Natural killer cell (primary cell): ENCODE data around the gene NAXE. TPM values are rescaled to one million over a fixed set of nuclear protein-coding genes. Genes with fewer than 3 reads are reported as not detected.

ENCODE experiments used
- ATAC-seq, 3 donors: fragments of 150-1000 bp in 2 of 3; fragments of 200-7000 bp in 1 of 3; cut with Tn5 transposase; 1 replicate in 1 of 3; 2 replicates in 2 of 3; pipeline ENCODE4 v1.10.0; 2021; ENCODE audit warnings: mild to moderate bottlenecking in 2 of 3, moderate library complexity in 2 of 3
- DNase-seq, 2 donors: peaks; one replicate each; pipeline versions ENCODE4 v3.0.0 to v3.0.0-alpha.2; 2013 to 2021; ENCODE audit warnings: mixed read lengths in 1 of 2
- H3K27ac ChIP-seq: one replicate; pipeline ENCODE4 v1.5.1; 2013; ENCODE audit warnings: mild to moderate bottlenecking, low read length
- H3K27me3 ChIP-seq: one replicate; pipeline ENCODE4 v1.6.1; 2013; ENCODE audit warnings: low read length; ENCODE audit not compliant: control insufficient read depth, insufficient read depth
- H3K36me3 ChIP-seq: one replicate; pipeline ENCODE4 v1.6.1; 2013; ENCODE audit warnings: low read length; ENCODE audit not compliant: control insufficient read depth, insufficient read depth
- H3K4me1 ChIP-seq: one replicate; pipeline ENCODE4 v1.6.1; 2013; ENCODE audit warnings: low read length; ENCODE audit not compliant: control insufficient read depth, insufficient read depth
- H3K4me3 ChIP-seq: one replicate; pipeline ENCODE4 v1.5.1; 2013; ENCODE audit warnings: low read length
- H3K9me3 ChIP-seq: one replicate; pipeline ENCODE4 v1.6.1; 2013; ENCODE audit warnings: low read length; ENCODE audit not compliant: control insufficient read depth, insufficient read depth
- H3K27ac Mint-ChIP-seq, 2 donors: one replicate each; pipeline ENCODE4 v1.8.0; 2022; ENCODE audit warnings: mild to moderate bottlenecking in 2 of 2, mixed read lengths in 2 of 2, moderate library complexity in 1 of 2
- H3K27me3 Mint-ChIP-seq, 2 donors: one replicate each; pipeline ENCODE4 v1.8.0; 2022; ENCODE audit warnings: low read depth in 2 of 2, mixed read lengths in 2 of 2
- H3K36me3 Mint-ChIP-seq: one replicate; pipeline ENCODE4 v1.8.0; 2022; ENCODE audit warnings: mixed read lengths
- H3K4me1 Mint-ChIP-seq, 2 donors: one replicate each; pipeline ENCODE4 v1.8.0; 2022; ENCODE audit warnings: mixed read lengths in 2 of 2
- H3K4me3 Mint-ChIP-seq: one replicate; pipeline ENCODE4 v1.8.0; 2022; ENCODE audit warnings: mild to moderate bottlenecking, moderate library complexity, mixed read lengths
- H3K9me3 Mint-ChIP-seq, 2 donors: one replicate each; pipeline ENCODE4 v1.8.0; 2022; ENCODE audit warnings: mixed read lengths in 2 of 2
- CTCF ChIP-seq: fragments of 200-600 bp; IDR thresholded peaks from one replicate; pipeline ENCODE4 v1.8.0; 2022; ENCODE audit warnings: antibody characterized with exemption
- WGBS: methylation state at CpG from one replicate; pipeline ENCODE4 v1.1.7; 2013; ENCODE audit warnings: missing lambda C conversion rate; ENCODE audit not compliant: insufficient coverage; 5-methylcytosine and 5-hydroxymethylcytosine counted together
- intact Hi-C: fragments of 100-400 bp; cut with micrococcal nuclease; formaldehyde crosslinking; loops from one replicate; pipeline ENCODE4 v1.14.2; 2022
- total RNA-seq, 4 donors: library from RNA; stranded (reverse); fragments of 120-200 nt in 1 of 4; gene quantifications; one replicate each; pipeline versions ENCODE4 v1.2.3 to v1.2.4, GENCODE V29; 2013 to 2022

NAXE gene
- total RNA-seq, 3 donors from 2014 or later (not counting 1 experiment from before 2014, with no cell fraction given): 32.6 to 52.5 (median 36.6) TPM

- intact Hi-C loops: no loop called here
- DNase-seq: no peak
Observed at GRCh38 chr1:156549831-156550230, 41.7 kb upstream of the NAXE start.

GRCh38 chr1:156550346-156550745, 41.2 kb upstream of the NAXE start:
- H3K27me3 ChIP-seq: no peaks in the 10 kb centered on the region
- H3K27ac Mint-ChIP-seq: no peak overlapping the region
- no peak overlapping the region for H3K27ac ChIP-seq
- H3K4me3 ChIP-seq: no peak overlapping the region
- H3K36me3 ChIP-seq: no peaks in the 10 kb centered on the region
- intact Hi-C loops: no loop called here
- ATAC-seq (no peak), DNase-seq (no peak)
- H3K36me3 Mint-ChIP-seq: no peaks in the 10 kb centered on the region
- no peak for TF ChIP-seq CTCF
- no peaks in the 10 kb centered on the region for H3K9me3 Mint-ChIP-seq
- H3K4me3 Mint-ChIP-seq: no peak overlapping the region
- H3K4me1 Mint-ChIP-seq: peaks cover 0 to 5% of the 10 kb centered on the region in 2 donors
- no peaks in the 10 kb centered on the region for H3K27me3 Mint-ChIP-seq
- 85% methylated on average over 5 of the region's 5 CpGs for WGBS
- H3K4me1 ChIP-seq: peaks cover 25% of the 10 kb centered on the region
- no peaks in the 10 kb centered on the region for H3K9me3 ChIP-seq

More at GRCh38 chr1:156549831-156550230, 41.7 kb upstream of the NAXE start:
- Mint-ChIP-seq H3K27ac (no peak overlapping the region), H3K9me3 (no peaks in the 10 kb centered on the region), H3K27me3 (no peaks in the 10 kb centered on the region), H3K36me3 (no peaks in the 10 kb centered on the region), H3K4me3 (no peak overlapping the region), H3K4me1 (peaks cover 0 to 10% of the 10 kb centered on the region in 2 donors)
- H3K27me3 ChIP-seq: no peaks in the 10 kb centered on the region
- H3K4me3 ChIP-seq: no peak overlapping the region
- no peak for ATAC-seq
- no peak overlapping the region for H3K27ac ChIP-seq
- no peak for TF ChIP-seq CTCF
- H3K4me1 ChIP-seq: peaks cover 25% of the 10 kb centered on the region
- no peaks in the 10 kb centered on the region for H3K9me3 ChIP-seq
- 100% methylated on average over 1 of the region's 1 CpG for WGBS
- H3K36me3 ChIP-seq: no peaks in the 10 kb centered on the region

- Histone ChIP-seq H3K27ac (no peak overlapping the region), H3K27me3 (no peaks in the 10 kb centered on the region), H3K4me1 (peaks cover 25% of the 10 kb centered on the region), H3K4me3 (no peak overlapping the region), H3K36me3 (no peaks in the 10 kb centered on the region), H3K9me3 (no peaks in the 10 kb centered on the region)
- Mint-ChIP-seq H3K27me3 (no peaks in the 10 kb centered on the region), H3K4me3 (no peak overlapping the region), H3K4me1 (peaks cover 0 to 5% of the 10 kb centered on the region in 2 donors), H3K36me3 (no peaks in the 10 kb centered on the region), H3K27ac (no peak overlapping the region), H3K9me3 (no peaks in the 10 kb centered on the region)
- ATAC-seq (no peak), DNase-seq (no peak)
- 71% methylated on average over 3 of the region's 3 CpGs for WGBS
- intact Hi-C loops: no loop called here
- no peak for TF ChIP-seq CTCF
Observed at GRCh38 chr1:156551066-156551643, 40.4 kb upstream of the NAXE start.

- H3K27ac ChIP-seq: no peak overlapping the region
- ATAC-seq (no peak), DNase-seq (no peak)
- Mint-ChIP-seq H3K9me3 (no peaks in the 10 kb centered on the region), H3K27me3 (no peaks in the 10 kb centered on the region), H3K27ac (no peak overlapping the region), H3K36me3 (no peaks in the 10 kb centered on the region), H3K4me1 (peaks cover 0 to 5% of the 10 kb centered on the region in 2 donors), H3K4me3 (no peak overlapping the region)
- no peaks in the 10 kb centered on the region for H3K27me3 ChIP-seq
- no peak for TF ChIP-seq CTCF
- 88% methylated on average over 6 of the region's 6 CpGs for WGBS
- H3K4me1 ChIP-seq: peaks cover 25% of the 10 kb centered on the region
- intact Hi-C loops: no loop called here
- no peak overlapping the region for H3K4me3 ChIP-seq
- H3K36me3 ChIP-seq: no peaks in the 10 kb centered on the region
- no peaks in the 10 kb centered on the region for H3K9me3 ChIP-seq
Observed at GRCh38 chr1:156551869-156552268, 39.7 kb upstream of the NAXE start.
